ENCODE measurements around the gene BAG5. TPM values are rescaled to one million over a fixed set of nuclear protein-coding genes. Genes with fewer than 3 reads are reported as not detected.
A peak's percentile ranks its signal among the peaks of the same experiment; 100 is the strongest.

BAG5 gene
- total RNA-seq, 1 donor from 2014 or later = 23.5 TPM

DNA sequence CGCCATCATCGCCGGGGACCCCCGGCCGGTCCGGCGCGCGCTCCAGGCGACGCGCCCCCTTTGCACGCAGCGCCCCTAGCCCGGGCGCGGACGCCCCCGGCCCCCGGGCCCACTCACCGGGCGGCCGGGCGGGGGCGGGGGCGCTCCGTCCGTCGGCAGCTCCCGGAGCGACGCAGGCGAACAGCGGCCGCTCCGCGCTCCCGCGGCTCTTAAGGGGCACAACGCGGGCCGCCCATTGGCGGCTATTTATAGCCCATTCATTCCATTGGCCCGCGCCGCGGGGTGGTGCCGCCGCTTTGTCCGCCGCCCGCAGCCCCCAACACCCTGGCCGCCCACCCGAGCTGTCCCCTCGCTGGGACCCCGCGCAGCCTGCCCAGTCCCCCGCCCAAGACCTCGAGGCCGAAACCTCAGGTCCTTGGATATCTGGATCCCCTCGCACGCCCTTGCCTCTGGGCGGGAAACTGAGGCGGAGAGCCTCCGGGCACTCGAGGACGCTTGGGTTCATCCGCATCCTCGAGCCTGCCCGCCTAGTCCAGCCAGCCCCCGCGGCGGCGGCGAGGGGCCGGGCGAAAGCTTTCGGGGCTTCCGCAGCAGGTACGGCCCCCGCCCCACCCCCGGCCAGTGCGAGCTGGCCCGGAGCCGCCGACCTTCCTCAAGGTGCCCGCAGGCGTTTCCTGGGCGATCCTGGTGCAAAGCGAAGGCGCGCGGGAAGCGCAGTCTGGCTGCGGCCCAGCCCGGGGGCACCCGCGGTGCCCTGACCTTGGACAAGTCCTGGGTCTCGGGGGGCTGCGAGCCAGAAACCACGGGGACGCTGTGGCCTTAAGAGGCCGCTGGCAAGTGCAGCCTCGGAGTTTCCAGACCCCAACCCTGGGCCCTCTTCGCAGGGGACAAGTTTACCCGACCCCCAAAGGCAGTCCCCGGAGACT, 39.5 kb downstream of the BAG5 start, which contains the start of gene CKB:
Gene CKB, minus strand, starts transcription at position 182 of the 926 bp plus-strand sequence. CDS start 337 bp downstream, outside the sequence.
- Mint-ChIP-seq H3K27me3 (no peaks in the 10 kb centered on the region), H3K9me3 (ENCODE audit: low read depth) (no peaks in the 10 kb centered on the region), H3K36me3 (ENCODE audit: insufficient read depth) (peaks cover 8% of the 10 kb centered on the region), H3K4me1 (ENCODE audit: low read depth) (peaks cover 43% of the 10 kb centered on the region), H3K27ac (peak within 1 kb of the TSS; percentile 90), H3K4me3 (ENCODE audit: low read depth) (peak within 1 kb of the TSS; percentile 78)
- TF ChIP-seq CTCF (IDR thresholded peaks at IDR 0.05; ENCODE audit: unreplicated experiment) = no peak
- peak; percentile 59 for DNase-seq (ENCODE audit: low spot score, unreplicated experiment)

GRCh38 chr14:103521951-103522563, 40.4 kb downstream of the BAG5 start:
- H3K4me1 Mint-ChIP-seq (ENCODE audit: low read depth) = peaks cover 38% of the 10 kb centered on the region
- no peaks in the 10 kb centered on the region for H3K9me3 Mint-ChIP-seq (ENCODE audit: low read depth)
- H3K27ac Mint-ChIP-seq = peak overlapping the region; percentile 81
- no peaks in the 10 kb centered on the region for H3K27me3 Mint-ChIP-seq
- DNase-seq (ENCODE audit: low spot score, unreplicated experiment) = no peak
- TF ChIP-seq CTCF (IDR thresholded peaks at IDR 0.05; ENCODE audit: unreplicated experiment) = no peak
- peaks cover 9% of the 10 kb centered on the region for H3K36me3 Mint-ChIP-seq (ENCODE audit: insufficient read depth)
- H3K4me3 Mint-ChIP-seq (ENCODE audit: low read depth) = peak overlapping the region; percentile 78

- no peak for TF ChIP-seq CTCF (IDR thresholded peaks at IDR 0.05; ENCODE audit: unreplicated experiment)
- DNase-seq (ENCODE audit: low spot score, unreplicated experiment) = no peak
- Mint-ChIP-seq H3K4me3 (ENCODE audit: low read depth) (peak overlapping the region; percentile 66), H3K9me3 (ENCODE audit: low read depth) (no peaks in the 10 kb centered on the region), H3K27me3 (no peaks in the 10 kb centered on the region), H3K36me3 (ENCODE audit: insufficient read depth) (peaks cover 9% of the 10 kb centered on the region), H3K4me1 (ENCODE audit: low read depth) (peaks cover 35% of the 10 kb centered on the region), H3K27ac (no peak overlapping the region)
Observed at GRCh38 chr14:103521438-103521950, 41.0 kb downstream of the BAG5 start.

- no peak overlapping the region for H3K27ac Mint-ChIP-seq
- peak; percentile 83 for DNase-seq (ENCODE audit: low spot score, unreplicated experiment)
- H3K9me3 Mint-ChIP-seq (ENCODE audit: low read depth) = no peaks in the 10 kb centered on the region
- H3K27me3 Mint-ChIP-seq = no peaks in the 10 kb centered on the region
- H3K36me3 Mint-ChIP-seq (ENCODE audit: insufficient read depth) = peaks cover 9% of the 10 kb centered on the region
- TF ChIP-seq CTCF (IDR thresholded peaks at IDR 0.05; ENCODE audit: unreplicated experiment) = peak; percentile 61
- peaks cover 32% of the 10 kb centered on the region for H3K4me1 Mint-ChIP-seq (ENCODE audit: low read depth)
- H3K4me3 Mint-ChIP-seq (ENCODE audit: low read depth) = peak overlapping the region; percentile 66
Observed at GRCh38 chr14:103520657-103521437, 41.6 kb downstream of the BAG5 start.

Measured in progenitor cell of endocrine pancreas (in vitro differentiated cells).